GM18508 (cell line): ENCODE measurements around the gene SLC36A3.
"Not testable (repeated sequence)": the region's sequence is repeated elsewhere in the genome, so short reads cannot be mapped to it uniquely, and the experiment has no call there.

ENCODE experiments used
- ATAC-seq: cut with Tn5 transposase; IDR thresholded peaks from one replicate; pipeline ENCODE4 v1.9.1; 2021; ENCODE audit warnings: moderate number of reproducible peaks; ENCODE audit not compliant: insufficient read depth, unreplicated experiment

The SLC36A3 gene

DNA sequence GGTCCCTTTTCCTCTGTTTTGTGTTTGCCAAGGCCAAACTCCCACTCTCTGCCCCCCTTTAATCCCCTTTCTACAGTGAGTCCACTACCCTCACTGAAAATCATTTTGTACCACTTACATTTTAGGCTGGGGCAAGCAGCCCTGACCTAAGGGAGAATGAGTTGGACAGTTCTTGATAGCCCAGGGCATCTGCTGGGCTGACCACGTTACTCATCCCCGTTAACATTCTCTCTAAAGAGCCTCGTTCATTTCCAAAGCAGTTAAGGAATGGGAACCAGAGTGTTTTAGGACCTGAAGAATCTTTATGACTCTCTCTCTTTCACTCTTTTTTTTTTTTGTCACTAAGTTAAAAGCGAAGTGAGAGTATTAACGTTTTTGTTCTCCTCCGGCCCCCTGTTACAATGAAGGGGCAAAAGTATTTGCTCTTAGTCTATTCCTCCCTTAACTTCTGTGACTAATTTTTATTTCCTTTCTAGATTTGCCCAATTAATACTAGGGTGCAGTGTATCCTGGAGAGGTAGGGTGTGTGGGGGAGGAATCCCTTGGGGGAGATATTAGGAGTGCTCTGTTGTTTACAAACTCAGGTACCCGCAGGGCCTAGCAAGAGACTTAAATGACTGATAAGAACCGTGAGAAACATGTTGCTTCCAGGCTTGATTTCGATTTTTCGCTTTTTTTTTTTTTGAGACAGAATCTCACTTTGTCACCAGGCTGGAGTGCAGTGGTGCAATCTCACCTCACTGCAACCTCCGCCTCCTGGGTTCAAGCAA is 35.9 kb downstream of the SLC36A3 start:
- no peak for ATAC-seq

DNA sequence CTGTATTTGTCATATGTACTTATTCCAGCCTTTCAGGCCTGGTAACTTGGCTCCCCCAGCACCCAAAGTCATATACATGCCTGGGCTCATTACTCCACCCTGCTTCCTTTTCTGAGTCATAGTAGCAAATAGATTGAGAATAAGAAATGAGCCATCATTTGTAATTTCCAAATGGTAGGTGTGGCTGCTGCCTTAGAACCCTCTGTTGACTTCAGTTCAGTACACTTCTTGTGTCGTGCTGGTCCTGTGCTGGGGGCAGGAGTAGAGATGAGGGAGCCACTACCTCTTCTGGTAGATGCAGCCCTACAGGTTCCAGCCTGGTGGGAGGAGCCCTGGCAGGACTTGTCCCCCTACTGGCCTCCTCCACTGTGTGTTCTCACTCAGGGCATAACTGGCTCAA is 39.5 kb downstream of the SLC36A3 start:
- no peak for ATAC-seq

DNA sequence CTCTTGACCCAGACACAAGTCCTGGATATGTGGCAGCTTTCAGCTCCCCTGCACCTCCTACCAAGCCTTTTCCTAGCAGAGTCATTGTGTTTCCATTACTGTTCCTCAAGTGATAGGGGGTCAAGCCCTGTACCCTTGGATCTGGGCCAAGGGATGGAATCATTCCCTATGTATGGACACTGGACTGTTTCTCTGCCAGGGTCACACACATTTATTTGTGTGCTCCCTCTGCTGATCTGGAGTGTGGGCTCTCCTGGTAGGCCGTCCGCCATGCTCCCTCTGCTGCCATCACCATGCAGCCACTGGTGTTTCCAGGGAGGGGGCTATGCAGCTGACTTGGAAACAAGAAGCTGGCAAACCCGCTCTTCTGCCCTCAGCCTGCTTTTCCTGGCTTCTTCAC is 41.0 kb downstream of the SLC36A3 start:
- no peak for ATAC-seq

DNA sequence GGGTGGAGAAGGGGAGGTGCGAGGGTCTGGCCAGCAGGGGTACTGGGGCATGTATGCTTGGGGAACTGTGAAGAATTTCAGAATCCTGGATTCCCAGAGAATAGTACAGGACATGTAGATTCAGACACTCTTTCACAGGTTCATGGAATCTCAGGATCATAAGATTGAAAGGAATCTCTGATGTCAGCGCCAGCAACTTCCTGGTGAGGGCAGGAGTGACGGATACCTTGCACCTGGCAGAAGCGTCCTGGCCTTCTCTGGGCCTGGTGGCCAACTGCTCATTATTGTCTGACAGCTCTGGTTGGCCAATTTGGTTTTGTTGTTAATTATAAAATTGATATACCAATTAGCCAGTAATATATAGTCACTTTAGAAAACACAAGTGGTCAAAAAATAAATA is 43.6 kb downstream of the SLC36A3 start:
- ATAC-seq, result no peak

GRCh38 chr5:151258816-151259215 is 44.8 kb downstream of the SLC36A3 start:
- ATAC-seq, result no peak

GRCh38 chr5:151258201-151258611 is 45.4 kb downstream of the SLC36A3 start:
- ATAC-seq, result no peak

DNA sequence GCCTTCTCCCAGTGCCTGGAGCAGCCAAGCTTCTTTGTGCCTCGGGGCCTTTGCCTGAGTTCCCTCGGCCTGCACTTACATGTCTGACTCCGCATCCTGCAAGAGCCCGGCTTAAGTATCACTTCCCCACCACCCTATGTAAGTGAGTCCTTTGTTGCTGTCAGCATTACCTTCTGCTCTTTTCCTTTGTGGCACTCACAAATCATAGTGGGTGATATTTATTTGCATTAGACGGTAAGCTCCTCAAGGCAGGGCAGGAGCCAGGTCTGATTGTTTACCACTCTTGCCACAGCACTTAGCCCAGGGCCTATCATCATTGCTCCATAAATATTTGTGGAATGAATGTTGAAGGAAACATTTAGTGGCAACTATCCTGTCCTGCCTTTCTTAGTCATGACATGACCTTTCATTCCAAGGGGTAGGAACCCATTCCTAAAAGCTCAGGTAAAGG is 45.8 kb downstream of the SLC36A3 start:
- ATAC-seq, result peak; percentile 18

- ATAC-seq, result peak; percentile 28
These were observed 47.8 kb downstream of the SLC36A3 start for GRCh38 chr5:151255621-151256286.

- ATAC-seq, result not testable (repeated sequence)
These were observed 48.6 kb downstream of the SLC36A3 start for GRCh38 chr5:151254990-151255389.

GRCh38 chr5:151254556-151254955 is 49.0 kb downstream of the SLC36A3 start:
- no peak for ATAC-seq

DNA sequence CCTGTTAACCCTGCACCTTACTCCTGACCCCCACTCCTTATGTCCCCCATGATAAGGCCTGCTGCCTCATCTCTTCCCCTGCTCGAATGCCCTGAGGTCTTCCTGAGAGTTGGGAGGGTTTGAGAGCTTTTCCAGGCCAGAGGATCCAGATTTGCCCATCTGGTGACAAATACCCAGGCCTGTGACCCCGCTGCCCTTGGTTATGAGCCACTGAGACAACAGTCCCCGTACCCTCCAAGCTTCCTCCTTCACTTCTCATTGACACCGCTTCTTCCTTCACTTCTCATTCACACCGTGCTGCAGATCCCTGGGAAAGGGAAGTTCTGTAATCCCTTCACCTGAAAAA is 50.0 kb downstream of the SLC36A3 start:
- no peak for ATAC-seq

GRCh38 chr5:151252762-151253604 is 50.6 kb downstream of the SLC36A3 start, which contains the start of gene GM2A:
TSS of gene GM2A (plus strand) at chr5:151253185. CDS start at chr5:151253217, 32 bp downstream.
- peak; percentile 65 for ATAC-seq

DNA sequence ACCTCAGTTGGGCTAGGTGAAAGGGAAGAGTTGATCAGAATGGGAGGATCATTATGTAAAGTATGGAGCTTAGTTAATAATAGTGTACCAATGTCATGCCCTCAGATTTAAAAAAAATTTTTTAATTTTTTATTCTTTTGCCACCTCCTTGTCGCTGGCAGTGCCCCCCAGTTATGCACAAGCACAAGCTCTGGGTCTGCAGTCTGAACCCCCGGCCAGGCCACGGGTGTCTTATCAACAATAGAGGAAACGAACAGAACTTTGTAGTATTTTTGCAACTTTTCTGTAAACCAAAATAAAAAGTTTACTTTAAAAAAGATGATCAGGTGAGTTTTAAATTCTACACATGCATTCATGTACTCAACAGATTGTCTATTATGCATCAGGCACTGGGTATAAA is 51.9 kb downstream of the SLC36A3 start:
- no peak for ATAC-seq

GRCh38 chr5:151251001-151251551 is 52.5 kb downstream of the SLC36A3 start:
- ATAC-seq, result no peak

- no peak for ATAC-seq
These were observed 53.1 kb downstream of the SLC36A3 start for GRCh38 chr5:151250346-151251000.

DNA sequence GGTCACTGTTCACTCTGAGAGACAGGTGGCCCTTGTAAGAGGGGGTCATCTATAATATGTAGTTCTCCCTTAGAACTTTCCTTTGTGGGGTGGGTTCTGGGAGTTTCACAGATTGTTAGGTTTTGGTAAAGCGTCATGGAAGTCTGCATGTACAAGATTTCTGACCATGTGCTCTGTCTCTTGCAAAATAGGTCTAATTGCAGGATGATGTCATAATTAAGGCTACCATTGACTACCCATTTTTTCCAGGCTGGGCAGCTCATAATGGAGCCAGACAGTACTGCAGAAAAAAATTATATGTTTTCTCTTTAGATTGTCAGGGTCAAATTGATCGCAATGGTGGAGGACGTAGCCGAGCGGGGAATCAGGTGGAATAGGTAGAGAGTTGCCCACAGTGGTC is 54.3 kb downstream of the SLC36A3 start:
- no peak for ATAC-seq

GRCh38 chr5:151248651-151249050 is 54.9 kb downstream of the SLC36A3 start:
- no peak for ATAC-seq

- no peak for ATAC-seq
These were observed 57.8 kb downstream of the SLC36A3 start for GRCh38 chr5:151245680-151246219.

GRCh38 chr5:151244206-151244605 is 59.4 kb downstream of the SLC36A3 start:
- no peak for ATAC-seq

DNA sequence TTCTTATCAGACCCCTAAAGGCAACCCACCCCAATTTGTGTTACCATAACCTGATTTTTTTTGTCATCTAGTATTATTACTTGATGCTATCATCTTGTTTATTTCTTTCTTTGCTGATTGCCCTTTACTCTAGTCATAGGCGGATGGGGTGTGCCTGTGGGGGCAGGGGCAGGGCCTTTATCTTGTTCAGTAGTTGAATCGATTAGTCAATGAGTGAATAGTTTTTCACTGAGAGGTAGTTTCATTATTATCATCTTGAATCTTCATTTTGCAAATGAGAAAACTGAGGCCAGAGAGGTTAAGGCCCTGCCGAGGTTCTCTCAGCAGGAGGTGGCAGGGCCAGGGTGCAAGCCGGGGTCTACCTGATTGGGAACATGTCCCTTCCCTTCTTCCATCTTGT is 60.0 kb downstream of the SLC36A3 start:
- ATAC-seq, result no peak
